ENCODE measurements around the gene SAFB. TPM values are rescaled to one million over a fixed set of nuclear protein-coding genes. Genes with fewer than 3 reads are reported as not detected.

Gene SAFB
- polyA plus RNA-seq, 2 of the 4 experiments (the other 2 are of a cell fraction), result 55.0 to 74.0 TPM

DNA sequence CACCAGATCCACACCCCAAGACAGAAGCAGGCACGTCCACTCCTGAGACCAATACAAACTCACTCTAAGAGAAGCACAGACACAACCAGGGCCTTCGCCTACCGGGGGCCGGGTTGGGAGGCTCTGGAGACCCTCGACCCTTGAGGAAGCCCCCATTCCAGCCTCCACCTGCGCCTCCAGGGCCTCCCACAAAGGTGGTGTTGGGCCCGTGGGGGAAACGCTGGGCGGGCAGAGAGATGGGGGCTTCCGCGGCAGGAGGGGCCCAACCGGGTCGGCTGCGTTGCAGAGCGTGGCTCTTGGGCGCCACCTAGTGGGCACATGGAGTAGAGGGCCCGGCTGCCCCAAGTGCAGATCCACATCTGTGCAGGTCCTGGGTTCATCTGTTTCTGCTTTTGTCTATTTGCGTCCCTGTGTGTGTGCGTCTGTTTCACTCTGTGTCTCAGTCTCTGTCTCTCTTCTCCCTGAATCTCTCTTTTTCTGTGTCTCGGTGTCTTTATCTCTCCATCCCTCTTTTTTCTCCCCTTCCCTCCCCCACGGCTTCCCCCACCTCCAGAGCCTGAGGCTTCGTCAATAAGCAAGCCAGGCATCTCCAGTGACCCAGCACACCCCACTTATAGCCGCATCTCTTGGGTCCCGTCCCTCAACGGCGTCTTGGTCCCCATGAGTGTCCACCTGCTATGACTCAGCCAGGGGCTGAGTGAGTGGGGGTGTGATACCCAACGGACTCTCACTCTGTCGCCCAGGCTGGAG is 44.6 kb upstream of the SAFB start:
- ATAC-seq (peak; percentile 84 to 93), FAIRE-seq (no peak), DNase-seq (ENCODE audit: low read depth in 1 of 2, low spot score in 1 of 2) (peak; percentile 33 to 57)
- H3K4me3 ChIP-seq, result no peak overlapping the region
- TF ChIP-seq SMC3 (IDR thresholded peaks at IDR 0.05), result peak; percentile 75
- TF ChIP-seq RAD21 (conservative IDR thresholded peaks at IDR 0.05 in 1 of 2, IDR thresholded peaks at IDR 0.05 in 1 of 2), result peak; percentile 80 to 90
- no peak for TF ChIP-seq FOSB (CRISPR knock-in tag; IDR thresholded peaks at IDR 0.05)
- TF ChIP-seq, protein P1, sequence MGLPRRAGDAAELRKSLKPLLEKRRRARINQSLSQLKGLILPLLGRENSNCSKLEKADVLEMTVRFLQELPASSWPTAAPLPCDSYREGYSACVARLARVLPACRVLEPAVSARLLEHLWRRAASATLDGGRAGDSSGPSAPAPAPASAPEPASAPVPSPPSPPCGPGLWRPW (IDR thresholded peaks at IDR 0.05), result no peak
- TF ChIP-seq, protein P2, sequence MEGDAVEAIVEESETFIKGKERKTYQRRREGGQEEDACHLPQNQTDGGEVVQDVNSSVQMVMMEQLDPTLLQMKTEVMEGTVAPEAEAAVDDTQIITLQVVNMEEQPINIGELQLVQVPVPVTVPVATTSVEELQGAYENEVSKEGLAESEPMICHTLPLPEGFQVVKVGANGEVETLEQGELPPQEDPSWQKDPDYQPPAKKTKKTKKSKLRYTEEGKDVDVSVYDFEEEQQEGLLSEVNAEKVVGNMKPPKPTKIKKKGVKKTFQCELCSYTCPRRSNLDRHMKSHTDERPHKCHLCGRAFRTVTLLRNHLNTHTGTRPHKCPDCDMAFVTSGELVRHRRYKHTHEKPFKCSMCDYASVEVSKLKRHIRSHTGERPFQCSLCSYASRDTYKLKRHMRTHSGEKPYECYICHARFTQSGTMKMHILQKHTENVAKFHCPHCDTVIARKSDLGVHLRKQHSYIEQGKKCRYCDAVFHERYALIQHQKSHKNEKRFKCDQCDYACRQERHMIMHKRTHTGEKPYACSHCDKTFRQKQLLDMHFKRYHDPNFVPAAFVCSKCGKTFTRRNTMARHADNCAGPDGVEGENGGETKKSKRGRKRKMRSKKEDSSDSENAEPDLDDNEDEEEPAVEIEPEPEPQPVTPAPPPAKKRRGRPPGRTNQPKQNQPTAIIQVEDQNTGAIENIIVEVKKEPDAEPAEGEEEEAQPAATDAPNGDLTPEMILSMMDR (IDR thresholded peaks at IDR 0.05), result peak; percentile 82
- ChIA-PET CTCF (interaction anchor here (0.7 to 2.0 kb wide), 7 partner anchors 11 to 563 kb away, joined by 3 to 5 read pairs (median 3); no protein-coding TSS in a partner anchor), POLR2A (no interaction called here)
- 16% methylated on average over 7 of the region's 28 CpGs for WGBS (ENCODE audit: missing lambda C conversion rate)
- H3K9me3 ChIP-seq, result no peaks in the 10 kb centered on the region
- H3K27ac ChIP-seq, result peak overlapping the region; percentile 30 to 74; a peak in 3 of 6 replicates
- no peaks in the 10 kb centered on the region for H3K4me1 ChIP-seq
- peak overlapping the region; percentile 78 for H3K4me2 ChIP-seq

DNA sequence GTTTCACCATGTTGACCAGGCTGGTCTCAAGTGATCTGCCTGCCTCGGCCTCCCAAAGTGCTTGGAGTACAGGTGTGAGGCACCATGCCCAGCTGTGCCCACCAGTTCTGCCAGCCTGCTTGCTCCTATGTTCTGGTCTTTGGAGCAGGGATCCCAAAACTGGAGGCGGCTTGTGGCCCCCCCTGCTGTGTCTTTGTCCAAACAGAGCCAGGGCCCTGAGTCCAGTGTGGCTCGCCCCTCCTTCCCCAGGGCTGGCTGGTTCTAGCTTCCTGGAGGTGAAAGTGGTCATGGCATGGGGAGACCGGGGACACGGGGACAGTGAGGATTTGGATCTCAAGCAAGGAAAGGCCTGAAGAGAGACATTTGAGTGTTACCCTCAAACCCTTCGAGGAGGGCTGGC is 43.6 kb upstream of the SAFB start:
- WGBS (ENCODE audit: missing lambda C conversion rate), result no CpG with 5 or more reads among the region's 6 CpGs
- no peaks in the 10 kb centered on the region for H3K4me1 ChIP-seq
- FAIRE-seq, result no peak
- H3K4me3 ChIP-seq, result no peak overlapping the region
- no peaks in the 10 kb centered on the region for H3K9me3 ChIP-seq
- TF ChIP-seq FOXS1 (CRISPR knock-in tag; IDR thresholded peaks at IDR 0.05) (no peak), BHLHE40 (IDR thresholded peaks at IDR 0.05; ENCODE audit: low read depth, low read length) (no peak), POLR2A (IDR thresholded peaks at IDR 0.05; ENCODE audit: low read length) (no peak), ZSCAN20 (CRISPR knock-in tag; IDR thresholded peaks at IDR 0.05) (no peak), HOXB13 (CRISPR knock-in tag; IDR thresholded peaks at IDR 0.05; ENCODE audit: low read depth) (no peak), SREBF2 (IDR thresholded peaks at IDR 0.05) (no peak), EHF (CRISPR knock-in tag; IDR thresholded peaks at IDR 0.05) (no peak), ZFP36 (IDR thresholded peaks at IDR 0.05; ENCODE audit: borderline replicate concordance, partially characterized antibody) (no peak), MAFK (IDR thresholded peaks at IDR 0.05; ENCODE audit: partially characterized antibody) (no peak), CEBPB (IDR thresholded peaks at IDR 0.05) (no peak)
- TF ChIP-seq, protein P3, sequence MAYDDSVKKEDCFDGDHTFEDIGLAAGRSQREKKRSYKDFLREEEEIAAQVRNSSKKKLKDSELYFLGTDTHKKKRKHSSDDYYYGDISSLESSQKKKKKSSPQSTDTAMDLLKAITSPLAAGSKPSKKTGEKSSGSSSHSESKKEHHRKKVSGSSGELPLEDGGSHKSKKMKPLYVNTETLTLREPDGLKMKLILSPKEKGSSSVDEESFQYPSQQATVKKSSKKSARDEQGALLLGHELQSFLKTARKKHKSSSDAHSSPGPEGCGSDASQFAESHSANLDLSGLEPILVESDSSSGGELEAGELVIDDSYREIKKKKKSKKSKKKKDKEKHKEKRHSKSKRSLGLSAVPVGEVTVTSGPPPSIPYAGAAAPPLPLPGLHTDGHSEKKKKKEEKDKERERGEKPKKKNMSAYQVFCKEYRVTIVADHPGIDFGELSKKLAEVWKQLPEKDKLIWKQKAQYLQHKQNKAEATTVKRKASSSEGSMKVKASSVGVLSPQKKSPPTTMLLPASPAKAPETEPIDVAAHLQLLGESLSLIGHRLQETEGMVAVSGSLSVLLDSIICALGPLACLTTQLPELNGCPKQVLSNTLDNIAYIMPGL (CRISPR knock-in tag; IDR thresholded peaks at IDR 0.05; ENCODE audit: borderline replicate concordance), result no peak
- no peak overlapping the region for H3K27ac ChIP-seq
- ChIA-PET CTCF (interaction anchor here (0.7 to 2.0 kb wide), 6 partner anchors 13 to 564 kb away, joined by 3 to 5 read pairs (median 3); no protein-coding TSS in a partner anchor), POLR2A (no interaction called here)
- DNase-seq (ENCODE audit: low read depth in 1 of 2, low spot score in 1 of 2), result no peak
- no peak overlapping the region for H3K4me2 ChIP-seq
- ATAC-seq, result no peak

DNA sequence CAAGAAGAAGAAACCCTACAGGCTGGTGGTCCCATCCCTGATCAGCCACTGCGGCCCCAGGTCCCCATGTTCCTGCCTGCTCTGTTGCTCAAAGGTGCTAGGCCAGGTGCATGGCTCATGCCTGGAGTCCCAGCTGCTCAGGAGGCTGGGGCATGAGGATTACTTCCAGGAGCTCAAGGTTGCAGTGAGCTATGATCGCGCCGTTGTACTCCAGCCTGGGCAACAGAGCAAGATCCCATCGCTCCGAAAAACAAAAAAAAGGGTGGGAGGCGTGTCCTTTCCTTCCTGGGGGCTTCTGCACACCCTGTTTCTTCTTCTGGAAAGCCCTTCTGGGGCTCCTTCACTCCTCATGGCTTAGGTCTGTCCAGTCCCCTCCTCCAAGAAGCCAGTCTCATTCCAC is 43.2 kb upstream of the SAFB start:
- H3K4me3 ChIP-seq, result no peak overlapping the region
- H3K4me2 ChIP-seq, result no peak overlapping the region
- FAIRE-seq (no peak), ATAC-seq (no peak), DNase-seq (ENCODE audit: low read depth in 1 of 2, low spot score in 1 of 2) (no peak)
- H3K4me1 ChIP-seq, result no peaks in the 10 kb centered on the region
- POLR2A ChIA-PET, result no interaction called here
- CTCF ChIA-PET, result interaction anchor here (0.5 to 2.0 kb wide), 7 partner anchors 19 to 718 kb away, joined by 3 to 5 read pairs (median 4); no protein-coding TSS in a partner anchor
- H3K9me3 ChIP-seq, result no peaks in the 10 kb centered on the region
- TF ChIP-seq HOXB13 (CRISPR knock-in tag; IDR thresholded peaks at IDR 0.05; ENCODE audit: low read depth) (no peak), RCOR1 (IDR thresholded peaks at IDR 0.05; ENCODE audit: low read depth, low read length) (no peak)
- no peak overlapping the region for H3K27ac ChIP-seq
- 96% methylated on average over 6 of the region's 7 CpGs for WGBS (ENCODE audit: missing lambda C conversion rate)
